Right lobe of liver (tissue), 4 donors: ENCODE measurements around the gene ASXL1.

Experiments used
- CTCF ChIP-seq, 4 donors: fragments of 200-600 bp in 3 of 4; fragments of 450-650 bp in 1 of 4; IDR thresholded peaks; one replicate each; pipeline versions ENCODE4 v1.5.1 to v1.8.0; 2016 to 2022; ENCODE audit warnings: antibody characterized with exemption in 4 of 4, mild to moderate bottlenecking in 2 of 4
- POLR2A ChIP-seq: fragments of 450-650 bp; IDR thresholded peaks from one replicate; pipeline ENCODE4 v1.6.1; 2017; ENCODE audit warnings: antibody characterized with exemption, mild to moderate bottlenecking
- donor health status: DM: no; HTN: no; CAD: no.
- donor health status: DM: no; HTN: no; CAD: no.
- donor health status: DM: no; HTN: yes; CAD: no.

DNA sequence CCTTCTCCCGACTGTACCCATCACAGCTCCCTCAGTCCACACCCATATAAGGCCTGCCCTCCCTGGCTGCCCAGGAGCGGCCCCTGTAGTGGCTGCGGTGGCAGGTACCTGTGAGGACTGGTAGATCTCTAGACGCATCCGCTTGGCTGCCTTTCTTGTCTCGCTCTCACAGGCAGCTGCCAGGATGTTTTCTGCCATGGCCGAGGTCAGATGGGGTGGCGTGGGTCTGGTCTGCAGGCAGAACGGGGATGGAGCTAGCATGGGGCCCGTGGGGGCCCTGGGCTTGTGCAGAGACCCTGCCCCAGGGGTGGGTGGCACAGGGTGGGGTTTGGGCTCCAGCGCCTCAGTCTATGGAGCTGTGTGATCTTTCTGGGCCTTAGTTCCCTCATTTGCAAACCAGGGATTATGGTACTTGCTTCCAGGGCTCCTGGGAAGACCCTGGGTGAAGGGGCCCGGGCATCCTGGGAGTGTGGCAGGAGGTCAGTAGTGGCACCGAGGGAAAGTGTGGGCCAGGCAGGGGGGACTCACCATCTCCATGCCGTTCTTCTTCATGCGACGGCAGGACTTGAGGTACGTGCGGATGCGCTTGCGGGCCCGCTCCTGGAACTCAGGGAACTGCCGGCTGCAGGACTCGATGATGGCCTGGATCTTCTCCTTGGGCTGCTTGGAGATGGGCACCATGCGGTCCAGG lies 94.8 kb downstream of the ASXL1 start:
- TF ChIP-seq CTCF (IDR thresholded peaks at IDR 0.05) (no peak), POLR2A (no peak)
